ENCODE measurements around the gene SRGAP2B.
"Not testable (repeated sequence)": the region's sequence is repeated elsewhere in the genome, so short reads cannot be mapped to it uniquely, and the experiment has no call there.

Gene SRGAP2B

DNA sequence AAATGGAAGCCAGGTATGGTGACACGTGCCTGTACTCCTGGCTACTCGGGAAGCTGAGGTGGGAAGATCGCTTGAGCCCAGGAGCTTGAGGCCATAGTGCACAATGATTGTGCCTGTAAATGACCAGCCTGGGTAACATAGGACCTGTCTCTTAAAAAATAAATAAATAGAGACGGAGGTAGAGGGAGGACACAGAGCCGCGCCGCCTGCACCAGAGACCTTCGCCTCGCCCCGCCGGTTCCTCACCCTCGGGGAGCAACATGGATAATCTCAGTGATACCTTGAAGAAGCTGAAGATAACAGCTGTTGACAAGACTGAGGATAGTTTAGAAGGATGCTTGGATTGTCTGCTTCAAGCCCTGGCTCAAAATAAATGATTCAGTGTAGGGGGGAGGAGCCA is 130.4 kb downstream of the SRGAP2B start:
- not testable (repeated sequence) for FAIRE-seq; DNase-seq (ENCODE audit: insufficient read length, low spot score)

DNA sequence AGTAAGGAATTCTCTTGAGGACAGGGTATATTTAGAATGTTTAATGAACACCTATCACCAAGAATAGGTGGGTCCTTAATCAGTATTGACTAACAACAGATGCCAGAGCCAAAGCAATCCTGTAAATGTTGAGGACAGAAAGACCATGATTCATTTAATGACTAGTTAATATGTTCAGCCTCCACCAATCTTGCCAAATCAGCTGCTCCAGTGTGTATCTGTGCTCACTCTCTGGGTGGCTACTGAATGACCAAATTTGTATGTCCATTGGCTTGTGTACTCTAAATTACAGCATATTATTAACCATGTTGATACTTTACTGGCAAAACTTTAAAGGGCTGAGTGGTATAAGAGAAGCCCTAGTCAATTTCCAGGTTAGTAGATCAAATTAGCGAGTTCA is 130.9 kb downstream of the SRGAP2B start:
- not testable (repeated sequence) for DNase-seq (ENCODE audit: insufficient read length, low spot score); FAIRE-seq

DNA sequence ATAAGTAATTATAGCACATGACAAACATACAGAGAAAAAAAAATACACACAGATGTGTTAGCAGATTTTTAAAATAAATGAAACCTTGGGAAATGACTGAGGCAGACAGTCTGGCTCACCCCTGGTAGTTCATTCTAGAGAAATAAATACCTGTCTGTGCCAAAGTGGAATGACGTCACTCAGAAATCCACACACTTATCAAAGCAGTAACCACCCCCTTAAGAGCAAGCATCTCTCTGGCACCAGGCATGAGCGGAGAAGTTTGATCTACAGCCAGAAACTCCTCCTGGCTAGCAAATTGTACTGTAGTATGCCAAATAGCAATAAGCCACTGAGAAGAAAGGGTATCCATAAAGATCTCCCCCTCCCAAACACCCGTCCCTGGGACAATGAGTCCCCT is 131.6 kb downstream of the SRGAP2B start:
- FAIRE-seq; DNase-seq (ENCODE audit: insufficient read length, low spot score): not testable (repeated sequence)

DNA sequence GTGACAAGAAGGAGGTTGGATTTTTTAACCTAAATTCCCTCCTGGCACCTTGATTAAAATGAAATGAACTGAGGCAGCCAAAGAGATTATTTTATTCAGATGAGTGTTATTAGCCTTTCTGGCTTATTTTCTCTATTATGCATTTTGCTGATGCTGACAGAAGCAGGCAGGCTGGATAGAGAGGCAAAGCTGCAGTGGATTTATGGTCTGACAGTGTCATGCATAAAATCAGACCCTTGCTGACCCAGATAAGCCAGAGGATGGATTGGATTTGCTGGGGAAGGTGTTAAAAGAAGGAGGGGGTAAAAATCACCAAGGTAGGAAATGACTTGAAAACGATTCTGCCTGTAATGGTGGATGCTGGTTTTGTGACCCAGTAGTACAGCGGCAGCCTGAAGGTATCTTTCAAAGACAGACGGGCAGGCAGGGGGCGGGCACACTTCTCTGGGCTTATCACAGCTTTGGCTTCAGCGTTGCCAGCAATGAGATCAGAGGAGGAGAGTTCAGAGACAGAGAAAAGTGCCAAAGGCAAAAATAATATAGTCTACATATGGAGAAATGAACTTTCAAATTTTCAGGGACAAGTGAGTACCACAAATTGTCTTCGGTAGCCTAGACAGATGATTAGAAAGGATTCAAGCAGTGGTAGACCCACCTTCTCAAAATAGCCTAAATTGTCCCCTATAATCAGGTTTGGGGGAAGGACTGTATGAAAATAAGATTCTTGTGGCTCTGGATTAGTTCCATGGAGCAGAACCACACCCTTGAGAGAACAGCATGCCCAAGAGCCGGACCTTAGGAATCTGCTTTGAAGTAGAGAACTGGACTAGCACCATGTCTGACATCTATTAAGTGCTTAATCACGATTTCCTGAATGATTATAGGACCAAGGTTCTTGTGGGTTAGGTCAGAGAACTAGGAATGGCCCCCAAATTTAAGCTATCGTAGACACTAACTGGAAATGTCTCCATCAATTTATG is 133.2 kb downstream of the SRGAP2B start:
- not testable (repeated sequence) for FAIRE-seq; DNase-seq (ENCODE audit: insufficient read length, low spot score)

DNA sequence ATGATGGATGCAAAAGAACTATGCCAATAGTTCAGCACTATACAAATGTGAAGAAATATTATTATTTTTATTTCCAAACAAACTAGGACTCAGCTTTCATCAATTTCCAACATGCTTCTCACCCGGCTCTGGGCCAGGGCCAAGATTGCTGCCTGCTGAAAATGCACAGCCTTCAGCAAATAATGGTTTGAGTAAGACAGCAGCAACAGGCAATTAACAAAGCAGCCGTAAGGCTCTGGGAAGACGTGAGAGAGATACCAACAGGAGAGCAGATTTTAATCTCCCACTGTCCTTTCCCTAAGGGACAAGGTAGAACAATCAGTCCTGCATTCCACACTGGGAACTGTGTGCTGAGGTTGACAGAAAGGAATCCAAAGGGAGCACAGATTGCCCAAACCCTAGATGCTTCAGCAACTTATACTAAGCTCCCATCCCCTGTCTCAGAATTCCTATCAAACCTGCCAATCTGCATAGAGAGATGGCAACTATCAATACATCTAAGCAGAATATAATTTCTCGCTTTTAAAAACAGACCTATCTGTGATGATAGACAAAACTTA is 134.1 kb downstream of the SRGAP2B start:
- not testable (repeated sequence) for FAIRE-seq; DNase-seq (ENCODE audit: insufficient read length, low spot score)

DNA sequence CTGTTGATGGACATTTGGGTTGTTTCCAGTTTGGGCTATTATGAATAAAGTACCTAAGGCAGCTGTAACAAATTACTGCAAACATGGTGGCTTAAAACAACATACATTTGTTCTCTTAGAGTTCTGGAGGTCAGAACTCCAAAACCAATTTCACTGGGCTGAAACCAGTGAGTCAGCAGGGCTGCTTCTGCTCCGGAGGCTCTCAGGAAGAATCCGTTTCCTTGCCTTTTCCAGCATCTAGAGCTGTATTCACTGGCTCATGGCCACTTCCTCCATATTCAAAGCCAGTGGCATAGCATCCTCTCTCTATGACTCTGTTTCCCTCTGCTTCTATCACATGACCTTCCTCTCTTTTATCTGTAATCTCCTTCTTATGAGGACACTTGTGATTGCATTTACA is 146.7 kb downstream of the SRGAP2B start:
- not testable (repeated sequence) for DNase-seq (ENCODE audit: insufficient read length, low spot score); FAIRE-seq

DNA sequence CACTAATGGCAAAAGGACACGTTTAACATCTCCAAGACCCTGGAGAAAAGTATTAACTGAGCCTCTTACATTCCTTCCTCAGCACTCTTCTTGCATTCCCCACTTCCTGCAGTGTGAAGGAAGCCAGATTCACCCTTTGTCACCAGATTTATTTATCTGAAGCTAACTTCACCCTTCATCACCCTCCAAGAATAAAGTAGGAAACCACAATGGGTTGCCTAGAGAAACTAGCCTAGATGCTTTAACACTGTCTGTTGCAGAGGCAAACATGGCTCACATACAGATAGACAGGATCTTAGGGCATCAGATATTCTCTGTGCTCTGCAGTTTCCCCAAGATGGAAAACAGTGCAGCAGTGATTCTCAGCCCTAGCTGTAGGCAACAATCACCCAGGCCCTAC is 147.6 kb downstream of the SRGAP2B start:
- not testable (repeated sequence) for FAIRE-seq; DNase-seq (ENCODE audit: insufficient read length, low spot score)

DNA sequence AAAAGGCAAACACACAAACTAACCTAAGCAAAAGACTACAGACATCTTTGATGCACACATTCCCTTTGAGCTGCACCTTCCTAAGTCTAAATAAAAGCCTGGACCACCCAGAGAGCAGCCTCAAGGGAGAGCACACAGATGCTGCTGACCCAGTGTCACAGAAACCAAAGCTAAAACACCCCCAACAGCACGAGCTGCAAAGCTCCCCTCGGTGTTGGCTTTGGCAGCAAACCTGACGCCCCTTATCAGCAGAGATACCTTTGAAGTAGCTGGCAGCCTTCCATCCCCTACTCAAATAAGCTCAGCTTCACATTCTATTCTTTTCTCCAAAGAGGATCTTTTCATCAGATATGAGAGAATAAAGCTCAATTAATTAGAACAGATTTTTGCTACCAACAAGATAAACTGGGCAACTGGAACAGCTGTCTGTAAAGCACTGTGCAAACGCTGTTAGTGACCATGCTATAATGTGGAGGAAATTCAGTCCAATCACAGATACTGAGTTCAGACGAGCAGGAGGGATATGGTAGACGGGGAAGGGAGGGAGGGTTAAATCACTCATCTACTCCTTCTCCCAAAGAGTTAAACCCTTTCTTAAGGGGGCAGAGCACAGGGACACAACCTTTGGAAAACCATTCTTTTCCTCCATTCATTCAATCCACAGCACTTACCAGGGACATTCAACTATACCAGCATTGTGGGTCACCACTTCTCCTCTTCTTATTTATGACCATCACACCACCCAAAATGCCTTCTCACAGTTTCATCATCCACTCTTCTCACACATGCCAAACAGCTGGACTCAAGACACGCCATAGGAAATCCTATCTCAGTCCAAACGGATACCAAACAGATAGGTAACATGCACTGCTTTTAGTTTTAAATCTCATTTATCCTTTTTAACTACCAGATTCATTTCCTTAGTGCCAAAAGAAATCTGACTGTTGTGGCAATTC is 148.3 kb downstream of the SRGAP2B start:
- FAIRE-seq: not testable (repeated sequence)

DNA sequence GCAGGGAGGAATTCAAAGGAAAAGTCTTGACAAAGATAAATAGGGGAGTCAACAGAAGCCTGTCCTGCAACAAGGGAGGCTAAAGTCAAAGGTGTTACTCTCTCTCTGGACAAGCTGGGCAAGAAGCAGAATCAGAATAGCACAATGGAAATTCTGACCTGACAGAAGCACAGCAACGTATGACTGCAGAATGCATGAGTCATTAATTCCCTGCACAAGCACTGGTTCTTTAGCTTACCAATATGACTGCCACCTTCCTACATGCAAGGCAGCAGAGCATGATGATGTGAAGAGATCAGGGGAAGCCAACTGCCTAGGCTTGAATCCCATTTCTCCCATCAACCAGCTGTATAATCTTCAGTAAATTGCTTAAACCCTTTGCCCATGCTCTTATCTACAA is 153.4 kb downstream of the SRGAP2B start:
- FAIRE-seq: peak; percentile 16
- DNase-seq (ENCODE audit: insufficient read length, low spot score): not testable (repeated sequence)

More for the DNA sequence above, 148.3 kb downstream of the SRGAP2B start:
- DNase-seq (ENCODE audit: insufficient read length, low spot score): not testable (repeated sequence)

DNA sequence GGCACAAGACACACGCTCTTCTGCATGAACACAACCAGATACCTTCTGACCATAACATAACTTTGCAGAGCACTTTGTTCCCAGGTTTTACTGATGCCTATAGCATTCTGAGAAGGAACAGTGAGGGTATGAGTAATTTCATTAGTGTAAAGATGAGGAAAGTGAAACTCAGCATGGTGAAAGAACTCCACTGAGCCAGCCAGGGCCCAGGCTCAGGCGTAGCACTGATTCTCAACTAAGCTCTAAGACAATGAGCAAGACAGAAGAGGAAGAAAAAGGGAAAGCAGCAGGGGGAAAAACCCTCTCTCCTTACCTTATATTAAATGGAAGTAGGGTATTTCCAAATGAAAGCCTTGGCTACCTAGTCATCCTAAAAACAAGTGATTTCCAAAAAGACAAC is 155.1 kb downstream of the SRGAP2B start:
- not testable (repeated sequence) for DNase-seq (ENCODE audit: insufficient read length, low spot score); FAIRE-seq

DNA sequence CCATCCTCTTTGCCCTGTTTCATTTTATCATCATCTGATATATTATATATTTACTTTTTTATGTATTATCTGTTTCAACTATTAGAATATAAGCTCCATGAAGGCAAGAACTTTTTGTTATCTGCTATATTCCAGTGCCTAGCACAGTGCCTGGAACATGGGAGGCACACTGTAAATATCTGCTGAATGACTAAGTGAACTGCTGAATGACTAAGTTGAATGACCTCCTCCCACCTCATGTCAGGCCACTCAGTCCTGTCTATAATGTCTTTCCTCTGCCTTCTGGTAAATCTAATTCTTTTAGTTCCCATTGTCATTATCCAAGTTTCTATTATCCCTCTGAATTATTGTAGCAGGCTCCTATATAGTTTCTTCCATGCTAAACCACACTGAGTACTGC is 156.5 kb downstream of the SRGAP2B start:
- not testable (repeated sequence) for FAIRE-seq

DNA sequence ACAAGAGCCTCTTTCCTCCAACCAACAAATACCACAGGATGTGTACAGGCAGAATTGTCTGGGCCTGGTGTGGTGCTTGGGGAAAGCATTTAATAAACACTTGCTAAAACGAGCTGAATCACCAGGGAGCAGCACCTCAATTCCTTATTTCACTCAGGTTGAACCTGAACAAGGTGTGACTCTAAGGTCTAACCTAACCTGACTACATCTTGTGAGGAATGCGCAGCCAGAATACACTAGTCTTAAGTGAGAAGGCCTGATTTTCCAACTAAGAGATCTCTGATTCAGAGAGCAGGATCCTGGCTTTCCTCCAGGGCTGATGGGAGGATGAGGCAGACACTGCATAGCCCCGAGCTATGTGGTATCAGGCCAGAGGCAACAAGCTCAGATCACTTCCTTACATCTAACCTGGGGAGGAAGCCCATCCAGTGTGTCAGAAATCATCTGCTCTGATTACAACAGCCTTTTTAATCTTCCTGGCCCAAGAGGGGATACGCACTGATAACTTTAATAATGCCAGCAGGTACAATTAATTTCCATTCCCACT is 158.9 kb downstream of the SRGAP2B start:
- FAIRE-seq: peak; percentile 73
- not testable (repeated sequence) for DNase-seq (ENCODE audit: insufficient read length, low spot score)

More for the DNA sequence above, 156.5 kb downstream of the SRGAP2B start:
- DNase-seq (ENCODE audit: insufficient read length, low spot score): not testable (repeated sequence)

DNA sequence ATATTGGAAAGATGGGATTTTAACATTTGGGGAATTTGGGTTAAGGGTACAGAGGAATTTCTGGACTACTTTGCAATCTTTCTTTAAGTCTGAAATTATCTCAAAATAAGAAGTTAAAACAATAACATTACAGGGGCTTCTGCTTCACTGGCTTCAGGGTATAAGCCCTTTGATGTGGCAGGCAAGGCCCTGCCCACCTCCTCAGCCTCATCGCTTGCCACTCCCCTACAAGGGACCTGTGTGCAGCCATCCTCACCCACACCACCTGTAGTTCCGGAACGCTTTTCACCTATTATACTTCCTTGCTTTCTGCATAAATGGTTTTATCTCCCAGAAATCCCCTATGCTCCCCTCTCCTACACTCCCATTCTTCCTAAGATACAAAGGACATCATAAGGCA is 159.8 kb downstream of the SRGAP2B start:
- FAIRE-seq; DNase-seq (ENCODE audit: insufficient read length, low spot score): not testable (repeated sequence)

DNA sequence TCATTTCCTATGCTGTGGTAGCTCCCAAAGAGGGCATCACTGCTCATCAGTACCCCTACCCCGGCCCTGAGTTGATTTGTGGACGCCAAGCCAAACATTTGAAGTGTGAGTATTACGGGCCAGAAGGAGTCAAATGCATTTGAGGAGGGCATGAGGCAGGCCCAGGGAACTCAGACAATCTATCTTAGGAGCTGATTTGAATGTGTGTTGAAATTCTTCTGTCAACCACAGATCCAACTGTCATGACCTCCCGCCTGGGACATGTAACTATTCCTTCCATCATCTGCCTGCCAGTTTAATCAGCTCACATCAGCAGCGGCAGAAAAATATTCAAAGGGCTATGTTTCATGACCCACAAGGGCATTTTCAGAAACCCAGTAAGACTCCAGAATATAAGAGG is 162.1 kb downstream of the SRGAP2B start:
- FAIRE-seq; DNase-seq (ENCODE audit: insufficient read length, low spot score): not testable (repeated sequence)

DNA sequence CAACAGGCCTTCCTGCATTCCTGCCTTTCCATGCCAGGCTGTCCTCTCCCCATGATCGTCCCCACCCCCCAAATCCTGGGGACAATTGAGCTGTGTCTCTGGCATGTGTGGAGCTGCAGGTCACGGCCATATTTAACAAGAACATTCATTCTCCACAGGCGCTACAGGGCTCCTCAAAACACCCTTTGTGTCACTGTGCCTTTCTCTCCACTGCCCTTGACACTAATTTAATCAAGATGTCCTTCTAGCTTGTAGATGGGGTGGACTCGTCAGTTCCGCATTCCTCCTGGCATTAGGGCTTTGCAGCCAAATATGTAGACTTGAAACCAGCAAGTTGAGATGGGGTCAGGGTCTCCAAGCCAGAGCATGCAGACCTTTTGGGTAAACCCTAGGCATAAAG is 163.0 kb downstream of the SRGAP2B start:
- not testable (repeated sequence) for DNase-seq (ENCODE audit: insufficient read length, low spot score); FAIRE-seq

DNA sequence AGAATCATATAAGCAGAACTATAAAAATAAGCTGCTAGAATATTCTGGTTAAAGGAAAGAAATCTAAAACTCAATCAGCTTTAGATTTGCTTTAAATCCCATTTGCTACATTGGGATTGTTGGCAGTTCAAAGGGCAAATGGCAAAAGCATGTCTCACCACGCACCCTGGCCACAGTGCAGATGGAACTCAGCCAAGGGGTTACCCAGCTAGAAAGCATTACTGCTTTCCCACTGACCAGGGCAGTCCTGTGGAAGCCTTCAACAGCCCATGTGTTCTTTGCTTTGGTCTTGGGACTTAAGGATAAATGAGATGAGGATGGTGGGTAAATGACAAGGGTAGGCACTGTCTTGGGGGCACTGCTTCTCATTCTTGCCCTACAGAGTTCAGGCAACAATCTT is 163.6 kb downstream of the SRGAP2B start:
- not testable (repeated sequence) for DNase-seq (ENCODE audit: insufficient read length, low spot score); FAIRE-seq

DNA sequence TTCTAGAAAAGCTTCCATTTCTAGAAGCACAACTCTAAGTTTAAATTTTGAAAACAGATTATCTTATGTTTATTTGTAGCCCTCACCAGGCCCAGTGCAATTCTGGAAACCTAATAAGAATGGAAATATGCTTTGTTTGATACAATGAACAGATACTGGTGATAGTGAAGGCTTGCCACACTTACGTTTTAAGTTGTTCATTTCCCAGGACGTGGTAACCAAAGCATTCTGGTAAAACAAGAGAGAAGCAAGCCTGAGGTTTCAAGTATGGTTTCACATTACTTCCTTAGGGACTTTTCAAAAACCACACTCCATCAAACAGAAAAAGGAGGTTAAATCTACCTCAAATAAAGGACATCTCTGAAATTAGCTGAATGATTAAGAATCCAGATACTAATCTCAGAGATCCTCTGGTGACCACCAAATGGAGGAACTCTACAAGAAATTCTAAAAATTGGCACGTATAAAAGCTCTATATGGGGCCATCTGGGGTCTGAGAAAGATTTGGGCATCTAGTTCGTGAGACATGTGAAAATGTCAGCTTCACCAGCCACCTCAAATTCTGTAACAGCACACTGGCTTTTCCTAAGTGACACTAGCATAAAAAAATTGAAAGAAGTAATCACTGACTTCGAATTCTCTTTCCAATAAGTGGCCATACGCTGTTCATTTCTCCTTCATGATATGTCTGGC is 164.9 kb downstream of the SRGAP2B start:
- FAIRE-seq; DNase-seq (ENCODE audit: insufficient read length, low spot score): not testable (repeated sequence)

DNA sequence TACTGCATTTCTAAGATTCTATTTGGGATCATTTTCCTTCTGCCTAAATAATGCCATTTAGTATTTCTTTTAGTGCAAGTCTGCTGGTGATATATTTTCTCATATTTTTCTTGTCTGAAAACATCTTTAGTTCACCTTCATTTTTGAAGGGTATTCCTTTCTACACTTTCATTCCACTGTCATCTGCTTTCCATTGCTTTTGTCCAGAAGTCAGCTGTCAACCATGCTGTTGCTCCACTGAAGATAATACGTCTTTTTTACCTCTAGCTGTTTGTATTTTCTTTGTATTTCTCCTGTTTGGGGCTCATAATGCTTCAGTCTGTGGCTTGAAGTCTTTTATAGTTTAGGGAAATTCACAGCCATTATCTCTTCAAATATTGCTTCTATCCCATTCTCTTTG is 167.8 kb downstream of the SRGAP2B start:
- not testable (repeated sequence) for FAIRE-seq; DNase-seq (ENCODE audit: insufficient read length, low spot score)

DNA sequence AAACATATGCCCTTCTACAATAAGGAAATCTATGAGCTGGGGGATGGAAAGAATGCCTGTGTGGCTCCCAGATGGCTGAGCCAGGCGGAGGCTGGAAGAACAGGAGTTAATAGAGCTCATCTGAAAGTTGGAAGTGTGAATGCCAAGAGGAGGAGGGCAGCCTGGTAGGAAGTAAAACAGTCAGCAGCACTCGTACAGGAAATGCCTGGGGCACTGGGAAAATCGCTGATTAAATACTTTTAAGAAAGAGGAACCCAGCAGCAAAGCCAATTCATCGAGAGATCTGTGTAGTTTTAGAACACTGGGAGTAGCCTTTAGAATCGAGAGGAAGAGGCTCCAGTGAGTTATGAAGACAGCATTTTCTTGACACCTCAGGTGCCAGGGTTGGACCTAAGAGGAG is 171.5 kb downstream of the SRGAP2B start:
- FAIRE-seq; DNase-seq (ENCODE audit: insufficient read length, low spot score): not testable (repeated sequence)

Data from HTR-8/SVneo (cell line).